ENCODE data around the gene DPYSL4.

The DPYSL4 gene

GRCh38 chr10:132230557-132231210, 43.9 kb downstream of the DPYSL4 start:
- no peak for TF ChIP-seq CTCF (IDR thresholded peaks at IDR 0.05; ENCODE audit: low read depth, low read length)
- no peak overlapping the region for H3K4me3 ChIP-seq (ENCODE audit: low read depth, low read length)

GRCh38 chr10:132231656-132232022, 44.9 kb downstream of the DPYSL4 start:
- TF ChIP-seq CTCF (IDR thresholded peaks at IDR 0.05; ENCODE audit: low read depth, low read length): no peak
- H3K4me3 ChIP-seq (ENCODE audit: low read depth, low read length): no peak overlapping the region

- no peak overlapping the region for H3K4me3 ChIP-seq (ENCODE audit: low read depth, low read length)
- TF ChIP-seq CTCF (IDR thresholded peaks at IDR 0.05; ENCODE audit: low read depth, low read length): no peak
Observed at GRCh38 chr10:132232023-132232951, 45.5 kb downstream of the DPYSL4 start.

- TF ChIP-seq CTCF (IDR thresholded peaks at IDR 0.05; ENCODE audit: low read depth, low read length): no peak
- no peak overlapping the region for H3K4me3 ChIP-seq (ENCODE audit: low read depth, low read length)
Observed at GRCh38 chr10:132232981-132233380, 46.2 kb downstream of the DPYSL4 start.

- TF ChIP-seq CTCF (IDR thresholded peaks at IDR 0.05; ENCODE audit: low read depth, low read length): no peak
- no peak overlapping the region for H3K4me3 ChIP-seq (ENCODE audit: low read depth, low read length)
Observed at GRCh38 chr10:132233501-132234085, 46.8 kb downstream of the DPYSL4 start.

DNA sequence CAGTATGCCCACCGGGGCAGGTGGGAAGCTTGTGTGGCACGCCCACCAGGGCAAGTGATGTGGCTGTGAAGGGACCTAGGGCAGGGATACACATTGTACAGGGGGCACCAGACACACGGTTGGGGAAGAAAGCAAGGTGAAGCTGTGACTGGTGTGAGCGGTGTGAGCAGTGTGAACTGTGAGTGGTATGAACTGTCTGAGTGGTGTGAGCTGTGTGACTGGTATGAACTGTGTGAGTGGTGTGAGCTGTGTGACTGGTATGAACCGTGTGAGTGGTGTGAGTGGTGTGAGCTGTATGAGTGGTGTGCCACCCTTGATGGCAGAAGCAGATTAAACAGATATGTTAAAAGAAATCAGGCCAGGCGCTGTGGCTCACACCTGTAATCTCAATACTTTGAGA, 48.1 kb downstream of the DPYSL4 start:
- H3K4me3 ChIP-seq (ENCODE audit: low read depth, low read length): no peak overlapping the region
- no peak for TF ChIP-seq CTCF (IDR thresholded peaks at IDR 0.05; ENCODE audit: low read depth, low read length)

DNA sequence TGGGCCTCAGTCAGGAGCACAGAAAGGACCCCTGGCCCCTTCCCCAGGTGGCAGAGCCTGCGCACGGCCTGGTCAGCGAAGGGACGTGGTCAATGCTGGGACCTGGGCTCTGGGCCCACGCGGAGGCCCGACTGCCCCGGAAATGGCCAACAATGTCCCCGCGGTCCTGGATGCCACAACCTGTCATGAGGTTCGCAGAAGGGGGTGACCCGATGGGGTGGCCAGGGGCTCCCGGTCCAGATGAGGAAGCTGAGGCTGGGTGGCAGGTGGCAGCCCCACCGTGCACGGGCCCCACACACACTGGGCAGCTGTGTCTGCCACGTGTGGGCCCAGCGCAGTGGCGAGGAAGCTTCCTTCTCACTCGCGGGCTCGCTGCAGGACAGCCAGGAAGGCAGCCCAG, 49.4 kb downstream of the DPYSL4 start:
- TF ChIP-seq CTCF (IDR thresholded peaks at IDR 0.05; ENCODE audit: low read depth, low read length): no peak
- no peak overlapping the region for H3K4me3 ChIP-seq (ENCODE audit: low read depth, low read length)

All from WI38 (cell line).